K562 (cell line): ENCODE data around the gene PADI1. TPM values are rescaled to one million over a fixed set of nuclear protein-coding genes. Genes with fewer than 3 reads are reported as not detected.

ENCODE experiments used
- CREB1 ChIP-seq, 2 experiments: sonication (generic) in 1 of 2; formaldehyde crosslinking in 1 of 2; IDR thresholded peaks; 2 replicates each; pipeline versions ENCODE4 v1.6.1 to v1.8.0; 2012 to 2022; ENCODE audit warnings: inconsistent platforms in 1 of 2, mild to moderate bottlenecking in 1 of 2, missing genetic modification reagents in 1 of 2, moderate library complexity in 1 of 2
- NR1H2 ChIP-seq: sonication (generic); formaldehyde crosslinking; IDR thresholded peaks from 2 replicates; pipeline ENCODE4 v1.4.0; 2020; ENCODE audit warnings: mild to moderate bottlenecking, missing genetic modification reagents
- polyA plus RNA-seq, 8 experiments: library from polyadenylated mRNA; depleted of rRNA in 4 of 8; stranded (reverse) in 5 of 8; unstranded in 3 of 8; fragments of >200 nt; fragmentation: Nextera tagmentation in 2 of 8; fragmentation: Illumina TruSeq in 1 of 8; extraction: Ambion mirVana in 2 of 8; extraction: Trizol in 1 of 8; gene quantifications; 2 replicates each; pipeline versions ENCODE4 v1.2.1 to v1.2.3, GENCODE V29; 2011 to 2014; ENCODE audit warnings: inconsistent platforms in 1 of 8, missing spikeins in 1 of 8
- total RNA-seq, 7 experiments: library from RNA; depleted of rRNA in 6 of 7; stranded (reverse); fragments of >200 nt in 6 of 7; fragmentation: Illumina TruSeq in 2 of 7; extraction: Trizol in 2 of 7; gene quantifications; 2 replicates each; pipeline versions ENCODE4 v1.2.1 to v1.2.3, GENCODE V29; 2011 to 2021; ENCODE audit warnings: low replicate concordance in 1 of 7
- TF ChIP-seq, protein P1 (sequence below): fragments of 250-450 bp; sonication (Bioruptor Pico); IDR thresholded peaks from 2 replicates; pipeline ENCODE4 v1.6.1; 2021; ENCODE audit warnings: mild to moderate bottlenecking
- TF ChIP-seq, protein P2 (sequence below): fragments of 450-650 bp; formaldehyde crosslinking; IDR thresholded peaks from 2 replicates; pipeline ENCODE4 v1.4.0; 2020; ENCODE audit warnings: mild to moderate bottlenecking, moderate library complexity
- TF ChIP-seq, protein P3 (sequence below): IDR thresholded peaks from 2 replicates; pipeline ENCODE4 v1.6.1; 2011; ENCODE audit warnings: borderline replicate concordance, low read depth, mild to moderate bottlenecking, moderate library complexity, low read length; ENCODE audit not compliant: insufficient read depth, poor library complexity, severe bottlenecking
- TF ChIP-seq, protein P4 (sequence below): sonication (generic); formaldehyde crosslinking; IDR thresholded peaks from 2 replicates; pipeline ENCODE4 v1.5.0; 2020; ENCODE audit warnings: missing genetic modification reagents

The PADI1 gene
- total and polyA plus RNA-seq, 9 of the 15 experiments (the other 6 are each of a cell fraction or from before 2014, with no cell fraction given): not detected

DNA sequence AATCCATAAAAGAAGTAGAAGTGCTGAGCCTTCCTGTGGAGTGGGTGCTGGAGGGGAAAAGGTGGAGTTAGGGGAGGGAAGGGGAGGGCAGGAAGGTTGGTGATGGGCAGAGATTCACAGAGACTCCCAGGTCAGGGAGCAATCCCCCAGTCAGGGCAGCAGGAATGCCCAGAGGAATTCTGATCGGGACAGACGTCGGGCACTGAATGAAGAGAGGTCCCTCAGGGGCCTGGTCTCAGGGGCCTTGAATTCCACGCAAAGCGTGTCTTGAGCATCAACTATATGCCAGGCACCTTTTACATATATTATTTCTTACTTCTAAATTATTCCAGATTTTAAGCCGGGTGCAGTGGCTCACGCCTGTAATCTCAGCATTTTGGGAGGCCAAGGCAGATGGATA is 7.2 kb upstream of the PADI1 start (continued):
- no peak for TF ChIP-seq CREB1 (IDR thresholded peaks at IDR 0.05)
- no peak for TF ChIP-seq CREB1 (CRISPR knock-in tag; IDR thresholded peaks at IDR 0.05)
- TF ChIP-seq, protein P1, sequence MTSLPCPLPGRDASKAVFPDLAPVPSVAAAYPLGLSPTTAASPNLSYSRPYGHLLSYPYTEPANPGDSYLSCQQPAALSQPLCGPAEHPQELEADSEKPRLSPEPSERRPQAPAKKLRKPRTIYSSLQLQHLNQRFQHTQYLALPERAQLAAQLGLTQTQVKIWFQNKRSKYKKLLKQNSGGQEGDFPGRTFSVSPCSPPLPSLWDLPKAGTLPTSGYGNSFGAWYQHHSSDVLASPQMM (CRISPR knock-in tag): no peak
- TF ChIP-seq, protein P2, sequence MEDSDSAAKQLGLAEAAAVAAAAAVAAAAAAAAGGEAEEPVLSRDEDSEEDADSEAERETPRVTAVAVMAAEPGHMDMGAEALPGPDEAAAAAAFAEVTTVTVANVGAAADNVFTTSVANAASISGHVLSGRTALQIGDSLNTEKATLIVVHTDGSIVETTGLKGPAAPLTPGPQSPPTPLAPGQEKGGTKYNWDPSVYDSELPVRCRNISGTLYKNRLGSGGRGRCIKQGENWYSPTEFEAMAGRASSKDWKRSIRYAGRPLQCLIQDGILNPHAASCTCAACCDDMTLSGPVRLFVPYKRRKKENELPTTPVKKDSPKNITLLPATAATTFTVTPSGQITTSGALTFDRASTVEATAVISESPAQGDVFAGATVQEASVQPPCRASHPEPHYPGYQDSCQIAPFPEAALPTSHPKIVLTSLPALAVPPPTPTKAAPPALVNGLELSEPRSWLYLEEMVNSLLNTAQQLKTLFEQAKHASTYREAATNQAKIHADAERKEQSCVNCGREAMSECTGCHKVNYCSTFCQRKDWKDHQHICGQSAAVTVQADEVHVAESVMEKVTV (CRISPR knock-in tag): no peak
- TF ChIP-seq, protein P3, sequence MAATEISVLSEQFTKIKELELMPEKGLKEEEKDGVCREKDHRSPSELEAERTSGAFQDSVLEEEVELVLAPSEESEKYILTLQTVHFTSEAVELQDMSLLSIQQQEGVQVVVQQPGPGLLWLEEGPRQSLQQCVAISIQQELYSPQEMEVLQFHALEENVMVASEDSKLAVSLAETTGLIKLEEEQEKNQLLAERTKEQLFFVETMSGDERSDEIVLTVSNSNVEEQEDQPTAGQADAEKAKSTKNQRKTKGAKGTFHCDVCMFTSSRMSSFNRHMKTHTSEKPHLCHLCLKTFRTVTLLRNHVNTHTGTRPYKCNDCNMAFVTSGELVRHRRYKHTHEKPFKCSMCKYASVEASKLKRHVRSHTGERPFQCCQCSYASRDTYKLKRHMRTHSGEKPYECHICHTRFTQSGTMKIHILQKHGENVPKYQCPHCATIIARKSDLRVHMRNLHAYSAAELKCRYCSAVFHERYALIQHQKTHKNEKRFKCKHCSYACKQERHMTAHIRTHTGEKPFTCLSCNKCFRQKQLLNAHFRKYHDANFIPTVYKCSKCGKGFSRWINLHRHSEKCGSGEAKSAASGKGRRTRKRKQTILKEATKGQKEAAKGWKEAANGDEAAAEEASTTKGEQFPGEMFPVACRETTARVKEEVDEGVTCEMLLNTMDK: no peak
- no peak for TF ChIP-seq NR1H2
- TF ChIP-seq, protein P4, sequence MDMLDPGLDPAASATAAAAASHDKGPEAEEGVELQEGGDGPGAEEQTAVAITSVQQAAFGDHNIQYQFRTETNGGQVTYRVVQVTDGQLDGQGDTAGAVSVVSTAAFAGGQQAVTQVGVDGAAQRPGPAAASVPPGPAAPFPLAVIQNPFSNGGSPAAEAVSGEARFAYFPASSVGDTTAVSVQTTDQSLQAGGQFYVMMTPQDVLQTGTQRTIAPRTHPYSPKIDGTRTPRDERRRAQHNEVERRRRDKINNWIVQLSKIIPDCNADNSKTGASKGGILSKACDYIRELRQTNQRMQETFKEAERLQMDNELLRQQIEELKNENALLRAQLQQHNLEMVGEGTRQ: no peak
